H9 (cell line): ENCODE measurements around the gene ADH7. TPM values are rescaled to one million over a fixed set of nuclear protein-coding genes. Genes with fewer than 3 reads are reported as not detected.

ENCODE experiments used
- DNase-seq: peaks from one replicate; pipeline ENCODE4 v3.0.0-alpha.2; 2017
- H2AFZ ChIP-seq: one replicate; pipeline ENCODE4 v1.6.1; 2013; ENCODE audit warnings: mild to moderate bottlenecking, low read length, control low read depth, moderate library complexity
- H2AK5ac ChIP-seq: 2 replicates; pipeline ENCODE4 v1.6.1; 2013; ENCODE audit warnings: low read length, control low read depth, mixed read lengths; ENCODE audit not compliant: insufficient read length
- H2BK120ac ChIP-seq: one replicate; pipeline ENCODE4 v1.6.1; 2013; ENCODE audit warnings: low read depth, mild to moderate bottlenecking, low read length, control low read depth, inconsistent platforms; ENCODE audit not compliant: poor library complexity, severe bottlenecking
- H2BK12ac ChIP-seq: 2 replicates; pipeline ENCODE4 v1.6.1; 2013; ENCODE audit warnings: low read length, control low read depth, mixed read lengths, low read depth; ENCODE audit not compliant: insufficient read length
- H2BK15ac ChIP-seq: 2 replicates; pipeline ENCODE4 v1.6.1; 2013; ENCODE audit warnings: low read depth, low read length, control low read depth
- H2BK20ac ChIP-seq: one replicate; pipeline ENCODE4 v1.6.1; 2013; ENCODE audit warnings: low read depth, mild to moderate bottlenecking, low read length, control low read depth, inconsistent platforms; ENCODE audit not compliant: poor library complexity, severe bottlenecking
- H2BK5ac ChIP-seq: 2 replicates; pipeline ENCODE4 v1.6.1; 2013; ENCODE audit warnings: low read length, control low read depth, mixed read lengths; ENCODE audit not compliant: insufficient read length
- H3K14ac ChIP-seq: 2 replicates; pipeline ENCODE4 v1.6.1; 2013; ENCODE audit warnings: low read length, control low read depth; ENCODE audit not compliant: insufficient read depth
- H3K18ac ChIP-seq: 2 replicates; pipeline ENCODE4 v1.6.1; 2013; ENCODE audit warnings: low read depth, mild to moderate bottlenecking, mixed read lengths, low read length, control low read depth; ENCODE audit not compliant: insufficient read length
- H3K23ac ChIP-seq: 2 replicates; pipeline ENCODE4 v1.6.1; 2013; ENCODE audit warnings: low read length, control low read depth, mixed read lengths, low read depth; ENCODE audit not compliant: insufficient read length
- H3K23me2 ChIP-seq: 2 replicates; pipeline ENCODE4 v1.6.1; 2013; ENCODE audit warnings: low read depth, mild to moderate bottlenecking, mixed read lengths, low read length, control low read depth; ENCODE audit not compliant: insufficient read length, poor library complexity, severe bottlenecking
- H3K27ac ChIP-seq: 2 replicates; pipeline ENCODE4 v1.5.1; 2013; ENCODE audit warnings: low read length, control low read depth, mixed read lengths, low read depth; ENCODE audit not compliant: insufficient read length
- H3K27me3 ChIP-seq: 2 replicates; pipeline ENCODE4 v1.6.1; 2013; ENCODE audit warnings: low read length, control low read depth, inconsistent platforms; ENCODE audit not compliant: insufficient read depth
- H3K4ac ChIP-seq: 2 replicates; pipeline ENCODE4 v1.6.1; 2013; ENCODE audit warnings: low read depth, mild to moderate bottlenecking, control low read depth, inconsistent platforms, low read length, moderate library complexity
- H3K4me1 ChIP-seq: 2 replicates; pipeline ENCODE4 v1.6.1; 2013; ENCODE audit warnings: low read length, control low read depth, inconsistent platforms; ENCODE audit not compliant: insufficient read depth
- H3K4me2 ChIP-seq: 2 replicates; pipeline ENCODE4 v1.6.1; 2013; ENCODE audit warnings: low read length, control low read depth, mixed read lengths; ENCODE audit not compliant: insufficient read length, insufficient read depth
- H3K56ac ChIP-seq: 2 replicates; pipeline ENCODE4 v1.6.1; 2013; ENCODE audit warnings: low read depth, mild to moderate bottlenecking, mixed read lengths, low read length, control low read depth; ENCODE audit not compliant: insufficient read length
- H3K79me1 ChIP-seq: 2 replicates; pipeline ENCODE4 v1.6.1; 2013; ENCODE audit warnings: low read depth, mild to moderate bottlenecking, moderate library complexity, low read length, control low read depth, inconsistent platforms; ENCODE audit not compliant: insufficient read depth, poor library complexity, severe bottlenecking
- H3K79me2 ChIP-seq: 2 replicates; pipeline ENCODE4 v1.6.1; 2013; ENCODE audit warnings: low read length, control low read depth, inconsistent platforms; ENCODE audit not compliant: insufficient read depth
- H3K9ac ChIP-seq: 2 replicates; pipeline ENCODE4 v1.6.1; 2013; ENCODE audit warnings: low read length, control low read depth, mixed read lengths; ENCODE audit not compliant: insufficient read length; ENCODE audit errors: extremely low read depth
- H3K9me3 ChIP-seq: one replicate; pipeline ENCODE4 v1.6.1; 2013; ENCODE audit warnings: low read depth, low read length, inconsistent platforms; ENCODE audit not compliant: control insufficient read depth
- H3T11ph ChIP-seq: one replicate; pipeline ENCODE4 v1.6.1; 2013; ENCODE audit warnings: mild to moderate bottlenecking, low read length, control low read depth, inconsistent platforms
- H4K20me1 ChIP-seq: one replicate; pipeline ENCODE4 v1.6.1; 2013; ENCODE audit not compliant: control insufficient read depth, insufficient read length, insufficient read depth
- H4K5ac ChIP-seq: 2 replicates; pipeline ENCODE4 v1.6.1; 2013; ENCODE audit warnings: low read depth, mild to moderate bottlenecking, mixed read lengths, low read length, control low read depth; ENCODE audit not compliant: insufficient read length
- H4K8ac ChIP-seq: replicated peaks from 2 replicates; pipeline ENCODE4 v1.6.1; 2013; ENCODE audit warnings: low read length, control low read depth, mixed read lengths, low read depth; ENCODE audit not compliant: insufficient read length
- H4K91ac ChIP-seq: 2 replicates; pipeline ENCODE4 v1.6.1; 2013; ENCODE audit warnings: low read depth, mild to moderate bottlenecking, moderate library complexity, mixed read lengths, low read length, control low read depth; ENCODE audit not compliant: insufficient read length
- H3K27ac Mint-ChIP-seq, 3 experiments: 2 replicates in 2 of 3; 3 replicates in 1 of 3; pipeline ENCODE4 v1.8.0; 2020 to 2021; ENCODE audit warnings: mixed read lengths in 3 of 3, mild to moderate bottlenecking in 1 of 3, moderate library complexity in 1 of 3
- H3K27me3 Mint-ChIP-seq: 2 replicates; pipeline ENCODE4 v1.8.0; 2021; ENCODE audit warnings: low read depth, mild to moderate bottlenecking, moderate library complexity, mixed read lengths
- H3K36me3 Mint-ChIP-seq, 3 experiments: 2 replicates in 2 of 3; 3 replicates in 1 of 3; pipeline ENCODE4 v1.8.0; 2020 to 2021; ENCODE audit warnings: low read depth in 3 of 3, mixed read lengths in 3 of 3; ENCODE audit not compliant: insufficient read depth in 1 of 3
- H3K4me1 Mint-ChIP-seq, 2 experiments: 2 replicates each; pipeline ENCODE4 v1.8.0; 2020; ENCODE audit warnings: mixed read lengths in 2 of 2
- H3K4me3 Mint-ChIP-seq, 2 experiments: 2 replicates in 1 of 2; 3 replicates in 1 of 2; pipeline ENCODE4 v1.8.0; 2020 to 2021; ENCODE audit warnings: mild to moderate bottlenecking in 2 of 2, mixed read lengths in 2 of 2, moderate library complexity in 1 of 2
- H3K9me3 Mint-ChIP-seq, 2 experiments: 2 replicates in 1 of 2; 3 replicates in 1 of 2; pipeline ENCODE4 v1.8.0; 2020; ENCODE audit warnings: mild to moderate bottlenecking in 2 of 2, mixed read lengths in 2 of 2, moderate library complexity in 1 of 2
- CTCF ChIP-seq: fragments of 200-600 bp; sonication (generic); conservative IDR thresholded peaks from 3 replicates; pipeline ENCODE4 v1.8.0; 2021; ENCODE audit warnings: antibody characterized with exemption, mild to moderate bottlenecking
- total RNA-seq: library from RNA; stranded (reverse); gene quantifications from 2 replicates; pipeline ENCODE4 v1.2.1, GENCODE V29; 2021

Gene ADH7
- total RNA-seq, 1 experiment from 2014 or later: not detected

GRCh38 chr4:99411041-99411440, 24.1 kb downstream of the ADH7 start:
- no peak overlapping the region for H3K56ac ChIP-seq
- H3K79me2 ChIP-seq: no peaks in the 10 kb centered on the region
- no peaks in the 10 kb centered on the region for H3K23me2 ChIP-seq
- H4K20me1 ChIP-seq: no peaks in the 10 kb centered on the region
- H2AFZ ChIP-seq: no peak overlapping the region
- H4K91ac ChIP-seq: no peak overlapping the region
- no peaks in the 10 kb centered on the region for H3K4me1 ChIP-seq
- no peak overlapping the region for H3K9ac ChIP-seq
- H3K27ac Mint-ChIP-seq: no peak overlapping the region
- no peak overlapping the region for H3K18ac ChIP-seq
- H3K27ac ChIP-seq: no peak overlapping the region
- no peak overlapping the region for H2BK120ac ChIP-seq
- H2BK12ac ChIP-seq: no peak overlapping the region
- no peaks in the 10 kb centered on the region for H3K27me3 Mint-ChIP-seq
- H3K9me3 ChIP-seq: no peaks in the 10 kb centered on the region
- TF ChIP-seq CTCF: no peak
- H3K27me3 ChIP-seq: no peaks in the 10 kb centered on the region
- no peak overlapping the region for H3K23ac ChIP-seq
- no peak overlapping the region for H3K4me2 ChIP-seq
- H2BK15ac ChIP-seq: no peak overlapping the region
- no peaks in the 10 kb centered on the region; a peak in 1 of 5 replicates for H3K9me3 Mint-ChIP-seq
- no peak overlapping the region for H3K14ac ChIP-seq
- H3K36me3 Mint-ChIP-seq: no peaks in the 10 kb centered on the region
- no peak overlapping the region for H4K8ac ChIP-seq
- no peak overlapping the region for H2AK5ac ChIP-seq
- DNase-seq: no peak
- no peak overlapping the region for H4K5ac ChIP-seq
- H3K4ac ChIP-seq: no peak overlapping the region
- H3K4me3 Mint-ChIP-seq: no peak overlapping the region
- no peak overlapping the region for H3T11ph ChIP-seq
- no peak overlapping the region for H2BK20ac ChIP-seq
- no peaks in the 10 kb centered on the region for H3K4me1 Mint-ChIP-seq
- no peak overlapping the region for H2BK5ac ChIP-seq
- H3K79me1 ChIP-seq: no peaks in the 10 kb centered on the region
